ENCODE data around the gene ABLIM2. TPM values are rescaled to one million over a fixed set of nuclear protein-coding genes. Genes with fewer than 3 reads are reported as not detected.

The ABLIM2 gene
- total RNA-seq, 1 experiment from 2014 or later = 1.0 TPM

DNA sequence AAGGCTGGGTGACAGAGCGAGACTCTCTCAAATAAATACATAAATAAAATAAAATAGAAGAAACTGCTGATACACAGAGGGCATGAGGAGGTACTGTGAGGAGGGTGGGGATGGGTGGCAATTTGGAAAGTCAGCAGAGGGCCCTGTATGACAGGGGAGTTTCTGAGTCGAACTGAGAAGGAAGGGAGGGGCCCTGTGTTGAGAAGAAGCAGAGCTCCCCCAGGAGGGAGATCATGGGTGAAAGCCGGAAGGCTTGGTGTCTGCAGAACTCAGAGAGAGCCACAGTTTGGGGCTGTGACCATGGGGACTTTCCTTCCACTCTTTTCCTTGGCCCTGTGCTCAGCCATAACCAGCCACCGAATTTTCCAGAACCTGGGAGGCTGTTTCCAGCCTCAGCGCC is 194.2 kb downstream of the ABLIM2 start:
- H2BK12ac ChIP-seq (ENCODE audit: insufficient read length, low read depth, low read length) = no peak overlapping the region
- H3K9me3 ChIP-seq (ENCODE audit: control insufficient read depth, low read depth, low read length) = no peaks in the 10 kb centered on the region
- H2BK20ac ChIP-seq (ENCODE audit: low read depth, low read length, poor library complexity, severe bottlenecking) = no peak overlapping the region
- no peak overlapping the region for H3K56ac ChIP-seq (ENCODE audit: insufficient read length, low read depth, low read length)
- no peak overlapping the region for H4K5ac ChIP-seq (ENCODE audit: insufficient read length, low read depth, low read length)
- no peak overlapping the region for H4K91ac ChIP-seq (ENCODE audit: insufficient read length, low read depth, low read length)
- H2BK5ac ChIP-seq (ENCODE audit: insufficient read length, low read length) = no peak overlapping the region
- TF ChIP-seq, protein P1, sequence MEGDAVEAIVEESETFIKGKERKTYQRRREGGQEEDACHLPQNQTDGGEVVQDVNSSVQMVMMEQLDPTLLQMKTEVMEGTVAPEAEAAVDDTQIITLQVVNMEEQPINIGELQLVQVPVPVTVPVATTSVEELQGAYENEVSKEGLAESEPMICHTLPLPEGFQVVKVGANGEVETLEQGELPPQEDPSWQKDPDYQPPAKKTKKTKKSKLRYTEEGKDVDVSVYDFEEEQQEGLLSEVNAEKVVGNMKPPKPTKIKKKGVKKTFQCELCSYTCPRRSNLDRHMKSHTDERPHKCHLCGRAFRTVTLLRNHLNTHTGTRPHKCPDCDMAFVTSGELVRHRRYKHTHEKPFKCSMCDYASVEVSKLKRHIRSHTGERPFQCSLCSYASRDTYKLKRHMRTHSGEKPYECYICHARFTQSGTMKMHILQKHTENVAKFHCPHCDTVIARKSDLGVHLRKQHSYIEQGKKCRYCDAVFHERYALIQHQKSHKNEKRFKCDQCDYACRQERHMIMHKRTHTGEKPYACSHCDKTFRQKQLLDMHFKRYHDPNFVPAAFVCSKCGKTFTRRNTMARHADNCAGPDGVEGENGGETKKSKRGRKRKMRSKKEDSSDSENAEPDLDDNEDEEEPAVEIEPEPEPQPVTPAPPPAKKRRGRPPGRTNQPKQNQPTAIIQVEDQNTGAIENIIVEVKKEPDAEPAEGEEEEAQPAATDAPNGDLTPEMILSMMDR (conservative IDR thresholded peaks at IDR 0.05) = no peak
- no peak overlapping the region for H3K4me2 ChIP-seq (ENCODE audit: insufficient read depth, insufficient read length, low read length)
- DNase-seq = no peak
- H4K20me1 ChIP-seq (ENCODE audit: control insufficient read depth, insufficient read depth, insufficient read length) = no peaks in the 10 kb centered on the region
- H2AK5ac ChIP-seq (ENCODE audit: insufficient read length, low read length) = no peak overlapping the region
- no peak overlapping the region for H3K18ac ChIP-seq (ENCODE audit: insufficient read length, low read depth, low read length)
- no peak overlapping the region for H2BK15ac ChIP-seq (ENCODE audit: low read depth, low read length)
- no peaks in the 10 kb centered on the region; the same call in 1 of the 2 replicates for H3K4me1 ChIP-seq (ENCODE audit: insufficient read depth, low read length)
- no peak overlapping the region for H3K9ac ChIP-seq (ENCODE audit: extremely low read depth, insufficient read length, low read length)
- no peak overlapping the region for H2AFZ ChIP-seq (ENCODE audit: low read length)
- H3K23me2 ChIP-seq (ENCODE audit: insufficient read length, low read depth, low read length, poor library complexity, severe bottlenecking) = peaks cover 2% of the 10 kb centered on the region
- no peaks in the 10 kb centered on the region for H3K79me2 ChIP-seq (ENCODE audit: insufficient read depth, low read length)
- no peak overlapping the region for H2BK120ac ChIP-seq (ENCODE audit: low read depth, low read length, poor library complexity, severe bottlenecking)
- no peak overlapping the region for H3K23ac ChIP-seq (ENCODE audit: insufficient read length, low read depth, low read length)
- H3K27me3 ChIP-seq (ENCODE audit: insufficient read depth, low read length) = no peaks in the 10 kb centered on the region; the same call in 1 of the 2 replicates
- Mint-ChIP-seq H3K9me3 (no peaks in the 10 kb centered on the region), H3K4me3 (no peak overlapping the region), H3K27me3 (ENCODE audit: low read depth) (no peaks in the 10 kb centered on the region; the same call in 1 of the 2 replicates), H3K36me3 (ENCODE audit: insufficient read depth in 1 of 3, low read depth in 3 of 3) (no peaks in the 10 kb centered on the region), H3K27ac (no peak overlapping the region; a peak in 1 of 7 replicates), H3K4me1 (peaks cover 7 to 16% of the 10 kb centered on the region in 2 experiments)
- no CpG with 5 or more reads among the region's 5 CpGs for WGBS (ENCODE audit: extremely low coverage, insufficient read length, low lambda C conversion rate)
- H3K4ac ChIP-seq (ENCODE audit: low read depth, low read length) = no peak overlapping the region
- no peak overlapping the region for H3T11ph ChIP-seq (ENCODE audit: low read length)
- H3K79me1 ChIP-seq (ENCODE audit: insufficient read depth, low read depth, low read length, poor library complexity, severe bottlenecking) = no peaks in the 10 kb centered on the region
- no peak overlapping the region for H4K8ac ChIP-seq (replicated peaks; ENCODE audit: insufficient read length, low read depth, low read length)
- H3K27ac ChIP-seq (ENCODE audit: insufficient read length, low read depth, low read length) = no peak overlapping the region
- no peak overlapping the region for H3K14ac ChIP-seq (ENCODE audit: insufficient read depth, low read length)
